GM12874 (cell line): ENCODE measurements around the gene AOC1.

Experiments used
- TF ChIP-seq, protein P1 (sequence below): IDR thresholded peaks from 2 replicates; pipeline ENCODE4 v1.5.1; 2011; ENCODE audit warnings: low read depth, mild to moderate bottlenecking, control low read depth, low read length, moderate library complexity; ENCODE audit not compliant: insufficient read depth

AOC1 gene

GRCh38 chr7:150828384-150828783 lies 23.9 kb upstream of the AOC1 start:
- TF ChIP-seq, protein P1, sequence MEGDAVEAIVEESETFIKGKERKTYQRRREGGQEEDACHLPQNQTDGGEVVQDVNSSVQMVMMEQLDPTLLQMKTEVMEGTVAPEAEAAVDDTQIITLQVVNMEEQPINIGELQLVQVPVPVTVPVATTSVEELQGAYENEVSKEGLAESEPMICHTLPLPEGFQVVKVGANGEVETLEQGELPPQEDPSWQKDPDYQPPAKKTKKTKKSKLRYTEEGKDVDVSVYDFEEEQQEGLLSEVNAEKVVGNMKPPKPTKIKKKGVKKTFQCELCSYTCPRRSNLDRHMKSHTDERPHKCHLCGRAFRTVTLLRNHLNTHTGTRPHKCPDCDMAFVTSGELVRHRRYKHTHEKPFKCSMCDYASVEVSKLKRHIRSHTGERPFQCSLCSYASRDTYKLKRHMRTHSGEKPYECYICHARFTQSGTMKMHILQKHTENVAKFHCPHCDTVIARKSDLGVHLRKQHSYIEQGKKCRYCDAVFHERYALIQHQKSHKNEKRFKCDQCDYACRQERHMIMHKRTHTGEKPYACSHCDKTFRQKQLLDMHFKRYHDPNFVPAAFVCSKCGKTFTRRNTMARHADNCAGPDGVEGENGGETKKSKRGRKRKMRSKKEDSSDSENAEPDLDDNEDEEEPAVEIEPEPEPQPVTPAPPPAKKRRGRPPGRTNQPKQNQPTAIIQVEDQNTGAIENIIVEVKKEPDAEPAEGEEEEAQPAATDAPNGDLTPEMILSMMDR, result no peak

DNA sequence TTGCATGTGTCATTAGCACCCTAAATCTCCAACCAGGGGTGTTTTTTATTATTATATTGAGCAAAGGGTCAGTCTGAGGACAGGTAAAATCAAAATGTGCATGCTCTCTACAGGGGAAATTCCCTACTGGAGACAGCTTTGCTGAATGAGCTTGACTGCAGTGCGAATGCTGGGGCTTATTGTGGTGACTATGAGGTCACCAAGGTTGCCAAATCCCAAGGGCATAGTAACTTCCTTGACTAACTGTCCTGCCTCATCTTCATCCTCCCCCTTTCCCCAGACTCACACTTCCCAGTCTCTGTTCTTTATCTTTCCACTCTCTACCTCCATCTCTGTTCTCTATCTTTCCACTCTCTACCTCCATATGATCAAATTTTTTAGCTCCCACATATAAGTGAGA lies 22.9 kb upstream of the AOC1 start:
- TF ChIP-seq, protein P1, result no peak

DNA sequence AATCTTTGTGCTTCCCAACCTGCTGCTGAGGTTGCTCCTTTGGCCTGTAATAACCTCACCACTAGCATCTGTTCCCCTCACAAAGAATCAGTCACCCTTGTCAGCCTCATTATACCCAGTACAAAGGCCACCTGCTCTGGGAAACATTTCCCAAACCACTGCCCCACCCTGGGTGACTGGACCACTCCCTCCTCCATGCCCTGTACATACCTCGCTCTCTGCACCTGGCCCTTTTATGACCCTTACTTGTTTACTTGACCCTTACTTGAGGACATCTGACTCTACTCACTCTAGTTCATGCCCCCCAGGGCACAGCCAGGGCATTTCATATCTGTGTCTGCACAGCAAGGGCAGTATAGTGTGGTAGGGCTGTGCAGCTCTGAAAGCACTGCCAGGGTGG lies 21.4 kb upstream of the AOC1 start:
- TF ChIP-seq, protein P1, result no peak

- TF ChIP-seq, protein P1, result no peak
These were observed 20.5 kb upstream of the AOC1 start for GRCh38 chr7:150831851-150832250.

- TF ChIP-seq, protein P1, result no peak
These were observed 17.3 kb upstream of the AOC1 start for GRCh38 chr7:150835019-150835418.

DNA sequence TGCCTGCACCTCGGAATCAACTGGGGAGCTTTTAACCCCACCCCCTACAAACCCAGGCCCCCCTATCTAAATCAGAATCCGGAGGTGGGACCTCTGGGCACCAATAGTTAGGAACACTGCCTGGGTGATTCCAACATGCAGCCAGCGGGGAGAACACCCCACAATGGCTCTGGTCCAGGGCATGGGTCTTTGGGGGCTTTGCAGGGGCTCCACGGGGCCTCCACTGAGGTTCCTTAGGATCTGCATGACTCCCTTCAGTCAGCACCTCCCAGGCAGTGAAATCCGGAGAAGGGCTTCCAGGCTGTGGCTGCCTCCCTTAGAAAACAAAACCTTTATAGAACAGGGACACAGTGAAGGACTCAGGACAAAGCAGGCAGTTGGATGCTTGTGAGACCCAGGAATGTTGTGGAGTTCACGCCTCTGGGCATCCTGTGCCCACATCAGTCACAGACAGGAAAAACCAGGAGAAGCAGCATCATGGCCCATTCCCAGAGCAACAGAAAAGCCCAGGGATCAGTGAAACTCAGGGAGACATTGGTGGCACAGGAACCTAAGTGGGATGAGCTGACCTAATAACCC lies 16.5 kb upstream of the AOC1 start:
- TF ChIP-seq, protein P1, result no peak

- TF ChIP-seq, protein P1, result no peak
These were observed 13.2 kb upstream of the AOC1 start for GRCh38 chr7:150838965-150839650.
